Urothelium cell line (cell line): ENCODE measurements around the gene SH3YL1.

ENCODE experiments used
- DNase-seq: peaks from one replicate; pipeline ENCODE4 v3.0.0; 2011; ENCODE audit warnings: low spot score, mixed read lengths
- FAIRE-seq: peaks from 2 replicates; lab custom pipeline; 2011; peaks lifted over from hg19 to GRCh38; lab: Jason Lieb, UNC

Gene SH3YL1

DNA sequence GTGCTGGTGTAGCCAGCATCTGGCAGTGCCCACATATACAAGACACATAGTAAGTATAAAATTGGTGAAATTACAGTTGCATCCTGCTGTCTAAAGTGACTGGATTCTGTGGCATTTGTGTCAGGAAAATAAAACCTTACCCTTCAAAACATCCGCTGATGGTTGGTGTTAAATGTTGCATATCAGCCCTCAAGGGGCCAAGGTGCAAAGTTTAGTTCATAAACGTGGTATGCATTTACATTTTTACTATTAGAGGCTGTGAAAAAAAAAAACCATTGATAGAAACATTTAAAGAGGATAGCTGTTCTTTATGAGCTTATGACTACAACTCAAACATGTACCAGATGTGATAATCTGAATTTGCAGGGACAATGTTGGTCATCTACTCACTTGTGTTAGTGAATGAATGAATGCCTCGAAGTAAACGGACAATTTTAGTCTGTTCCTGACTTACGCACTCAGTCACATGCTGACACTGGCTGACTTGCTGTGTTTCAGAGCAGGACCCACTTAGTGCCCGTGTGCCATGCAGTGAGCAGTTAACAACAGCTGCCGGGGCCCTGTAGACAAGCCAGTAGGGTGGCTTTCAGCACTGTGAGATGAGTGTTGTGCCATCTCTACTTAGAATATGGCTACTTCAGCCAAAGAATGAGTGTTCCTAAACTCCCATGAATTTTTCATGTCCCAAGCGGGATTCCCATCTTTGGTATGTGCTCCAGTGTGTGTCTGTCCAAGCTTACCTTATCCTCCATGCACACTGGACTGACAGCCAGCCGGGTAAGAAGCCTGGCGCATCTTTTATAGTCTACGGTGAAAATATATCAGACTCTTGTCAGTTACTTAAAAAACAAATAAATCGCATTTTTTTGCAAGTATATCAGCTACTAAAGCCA lies 18.8 kb upstream of the SH3YL1 start:
- FAIRE-seq (no peak), DNase-seq (no peak)

DNA sequence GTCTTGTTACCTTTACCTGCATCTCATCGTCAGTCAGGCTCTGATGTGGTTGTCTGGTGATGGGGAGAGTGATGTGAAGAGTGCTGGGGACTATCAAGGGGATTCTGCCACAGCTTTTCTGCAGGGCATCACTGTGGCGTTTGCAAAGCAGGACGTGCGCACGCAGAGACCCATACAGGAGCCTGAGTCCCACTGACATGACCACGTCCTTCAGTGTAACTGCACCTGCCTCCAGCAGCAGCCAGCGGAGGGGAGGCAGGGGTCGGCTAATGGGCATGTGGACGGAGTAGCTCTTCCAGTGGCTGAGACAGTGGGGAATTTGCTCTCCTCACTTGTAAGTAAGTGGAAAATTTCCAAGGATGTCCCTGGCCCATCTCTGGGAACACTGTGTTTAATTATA lies 17.5 kb upstream of the SH3YL1 start:
- DNase-seq (no peak), FAIRE-seq (no peak)

DNA sequence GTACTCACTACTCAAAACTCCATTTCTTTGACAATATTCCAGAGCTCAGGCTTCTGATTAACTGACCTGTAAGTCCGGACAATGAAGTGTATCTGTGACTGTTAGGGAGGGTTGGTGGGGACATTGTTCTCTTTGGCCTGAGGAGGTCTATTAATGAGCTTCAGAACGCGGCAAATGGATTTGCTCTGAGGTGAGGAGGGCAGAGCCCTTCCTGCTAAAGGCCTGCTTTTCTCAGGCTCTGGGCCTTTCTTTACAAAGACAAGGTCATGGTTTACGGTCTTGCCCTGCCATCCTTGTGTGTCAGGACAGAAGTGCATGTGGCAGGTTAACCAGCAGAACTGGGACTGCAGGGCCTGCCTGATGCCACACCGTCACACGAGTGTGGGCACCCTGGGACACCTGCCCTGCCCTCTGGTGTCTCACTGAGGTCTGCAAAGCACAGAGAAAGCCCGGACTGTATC lies 16.8 kb upstream of the SH3YL1 start:
- DNase-seq (no peak), FAIRE-seq (no peak)

DNA sequence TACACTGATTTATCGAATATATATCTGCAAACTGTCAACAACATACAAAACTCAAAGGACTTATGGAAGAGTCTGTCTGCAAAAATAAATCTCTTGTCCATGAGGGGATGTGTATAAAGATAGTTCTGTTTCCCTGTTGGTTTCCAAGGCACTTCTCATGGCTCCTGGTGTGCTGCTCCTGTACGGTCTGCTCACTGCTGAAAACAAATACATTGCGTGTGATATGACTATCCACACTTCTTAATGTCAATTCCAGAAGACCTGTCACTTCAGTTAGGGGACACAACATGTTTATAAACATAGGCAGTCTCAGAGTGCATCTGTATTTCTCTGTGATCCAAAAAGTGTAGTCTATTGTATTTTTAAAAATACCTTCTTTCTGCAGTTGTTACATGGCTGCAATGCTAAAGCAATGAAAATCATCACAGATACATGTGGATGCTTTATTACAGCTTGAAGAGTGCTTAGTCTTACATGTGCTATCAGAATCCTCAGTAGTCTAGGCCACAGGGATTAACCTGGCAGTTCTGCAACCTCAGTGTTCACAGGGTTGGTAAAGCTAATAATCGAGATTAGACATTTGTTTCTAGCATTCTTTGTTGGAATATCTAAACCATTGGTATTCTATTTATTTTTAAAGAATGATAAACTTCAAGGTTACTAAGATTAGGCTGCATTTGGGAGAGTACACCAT lies 16.3 kb upstream of the SH3YL1 start:
- DNase-seq: no peak
- FAIRE-seq: no peak

DNA sequence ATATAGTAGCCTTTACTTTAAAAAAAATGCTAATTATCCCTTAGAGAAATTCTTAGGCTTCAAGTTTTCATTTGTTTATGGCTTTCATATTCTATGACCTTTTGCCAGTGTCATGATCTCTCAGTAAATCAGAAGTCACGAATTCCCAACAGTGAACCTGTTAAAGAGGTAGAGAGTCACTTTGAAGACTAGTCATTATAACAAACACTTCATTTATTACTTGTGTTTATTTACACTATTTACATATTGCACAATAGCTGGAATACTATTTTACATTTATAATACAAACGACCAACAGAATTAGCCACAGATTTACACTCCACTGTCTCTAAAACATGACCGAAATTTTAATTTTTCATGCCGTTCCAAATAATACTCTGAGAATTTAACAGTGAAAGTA lies 15.5 kb upstream of the SH3YL1 start:
- DNase-seq (no peak), FAIRE-seq (no peak)

DNA sequence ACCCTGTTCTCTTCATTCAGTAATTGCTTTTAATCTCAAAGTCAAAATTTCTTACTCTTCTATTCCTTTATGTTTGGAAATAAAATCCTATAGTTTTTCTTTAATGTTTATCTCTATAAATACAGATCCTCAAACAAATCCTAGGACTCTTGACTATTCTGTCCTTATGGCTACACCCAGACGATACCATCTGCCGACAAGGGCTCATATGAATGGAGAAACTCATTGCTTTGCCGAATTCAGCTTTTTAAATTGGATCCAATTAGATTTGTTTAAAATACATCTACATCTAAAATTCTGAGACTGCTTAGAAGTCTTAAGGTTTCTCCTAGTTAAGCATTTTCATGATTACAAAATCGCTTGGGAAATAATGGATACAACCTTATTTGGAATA lies 15.1 kb upstream of the SH3YL1 start:
- DNase-seq (no peak), FAIRE-seq (no peak)

DNA sequence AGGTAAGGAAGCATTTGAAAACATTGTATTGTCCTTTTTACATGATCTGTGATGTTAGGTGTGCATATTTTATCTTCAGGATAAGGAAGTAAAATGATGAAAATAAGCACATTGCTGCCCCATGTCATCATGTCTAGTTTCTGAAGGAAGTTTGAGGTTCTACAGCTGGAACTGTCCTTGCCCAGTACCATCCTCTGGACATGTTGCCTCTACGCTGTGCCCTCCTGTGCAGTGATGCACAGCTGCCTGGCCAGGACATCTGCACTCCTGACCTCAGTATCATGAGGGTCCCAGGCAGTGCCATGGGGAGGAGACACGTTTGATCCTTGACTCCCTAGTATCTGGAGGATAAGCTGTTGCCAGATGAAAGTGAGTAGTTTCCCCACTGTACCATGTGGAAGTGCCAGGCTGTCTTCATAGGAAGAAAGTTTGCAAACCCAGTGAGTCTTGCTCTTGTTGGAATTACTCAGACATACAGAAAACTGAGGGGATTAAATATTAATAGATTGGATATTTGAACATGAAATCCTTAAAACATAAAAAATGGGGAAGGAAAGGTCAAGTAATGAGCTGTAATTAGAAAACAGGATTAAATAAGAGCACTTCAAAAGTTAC lies 14.6 kb upstream of the SH3YL1 start:
- FAIRE-seq (no peak), DNase-seq (no peak)

DNA sequence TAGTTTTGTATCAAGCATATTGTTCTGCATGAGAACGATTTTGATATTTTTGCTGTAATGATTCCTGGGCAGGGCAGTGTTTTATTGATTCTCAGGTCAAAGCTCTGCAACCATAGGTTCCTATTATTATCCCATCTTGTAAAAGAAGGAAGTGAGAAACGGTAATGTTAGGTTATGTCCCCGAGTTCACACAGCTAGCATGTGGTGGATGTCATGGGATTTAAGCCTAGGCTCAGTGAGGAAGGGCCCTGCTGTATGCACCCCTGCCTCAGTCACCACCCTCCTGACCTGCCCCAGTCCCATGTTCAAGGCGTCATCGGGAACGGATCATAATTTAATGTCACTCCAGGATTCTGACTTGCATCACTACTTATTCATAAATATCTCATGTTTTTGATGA lies 11.6 kb upstream of the SH3YL1 start:
- FAIRE-seq: no peak
- no peak for DNase-seq

DNA sequence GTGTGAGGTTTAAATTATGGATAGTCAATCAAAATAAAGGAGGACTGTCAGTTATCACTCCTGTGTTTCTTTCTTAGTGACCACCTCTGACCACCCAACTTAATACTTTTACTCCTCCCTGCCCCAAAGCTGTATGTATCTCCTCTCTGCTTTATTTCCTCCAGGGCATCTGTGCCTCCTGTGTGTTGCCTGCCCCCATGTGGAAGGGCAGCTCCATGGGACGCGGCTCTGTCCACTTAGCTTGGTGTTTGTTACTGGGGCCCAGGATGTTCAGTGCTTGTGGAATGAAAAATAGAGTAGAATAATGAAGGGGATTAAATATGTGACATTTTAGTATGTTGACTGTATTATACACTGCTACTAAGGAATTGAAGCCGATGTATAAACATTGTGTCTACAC lies 10.7 kb upstream of the SH3YL1 start:
- FAIRE-seq (no peak), DNase-seq (no peak)

DNA sequence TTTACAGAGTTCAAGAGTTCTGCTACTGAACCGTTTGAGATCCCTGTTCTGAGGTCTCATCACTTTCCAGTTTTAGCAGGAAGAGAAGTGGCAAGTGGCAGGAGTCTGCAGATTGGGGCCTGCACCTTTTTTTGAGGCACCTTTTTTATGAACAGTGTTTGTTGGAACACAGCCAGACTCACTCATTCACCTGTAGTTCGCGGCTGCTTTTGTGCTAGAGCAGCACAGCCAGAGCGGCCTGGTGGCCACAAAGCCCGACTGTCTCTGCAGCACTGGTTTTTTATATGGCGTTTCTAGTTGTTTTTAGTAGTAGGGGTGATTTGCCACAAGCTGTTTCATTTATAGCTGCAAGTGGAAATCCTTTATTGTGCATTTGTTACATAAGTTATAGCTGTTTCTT lies 9.5 kb upstream of the SH3YL1 start:
- FAIRE-seq: no peak
- no peak for DNase-seq

DNA sequence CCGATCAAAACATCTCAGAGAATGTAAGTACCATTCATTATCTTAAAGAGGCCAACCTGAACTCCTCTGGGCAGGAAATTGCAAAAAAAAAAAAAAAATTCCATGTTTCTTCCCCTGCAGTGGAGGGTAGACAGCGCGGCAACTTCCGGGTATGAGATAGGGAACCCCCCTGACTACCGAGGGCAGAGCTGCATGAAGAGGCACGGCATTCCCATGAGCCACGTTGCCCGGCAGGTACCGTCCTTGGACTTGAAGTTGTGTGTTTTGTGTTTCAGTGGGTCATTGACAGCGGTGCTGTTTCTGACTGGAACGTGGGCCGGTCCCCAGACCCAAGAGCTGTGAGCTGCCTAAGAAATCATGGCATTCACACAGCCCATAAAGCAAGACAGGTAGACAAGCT lies 8.1 kb upstream of the SH3YL1 start:
- FAIRE-seq: no peak
- no peak for DNase-seq

DNA sequence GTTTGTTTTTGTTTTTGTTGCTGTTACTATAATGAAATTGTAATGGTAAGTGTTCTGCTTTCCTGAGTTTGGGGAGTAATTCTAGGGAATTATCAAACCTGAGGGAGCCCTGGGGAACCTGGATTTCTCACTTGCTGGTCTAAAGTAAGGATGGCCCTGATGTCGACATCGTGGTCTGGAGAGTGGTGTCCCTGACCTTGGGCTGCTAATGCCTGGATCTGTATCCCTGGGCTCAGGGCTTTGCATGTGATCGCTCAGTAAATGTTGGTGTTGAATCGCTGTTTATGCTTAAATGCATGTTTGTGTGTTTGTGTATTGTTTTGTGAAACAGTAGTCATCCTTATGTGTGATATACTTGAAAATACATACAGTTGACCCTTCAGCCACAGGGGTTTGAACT lies 7.0 kb upstream of the SH3YL1 start:
- FAIRE-seq (no peak), DNase-seq (no peak)

DNA sequence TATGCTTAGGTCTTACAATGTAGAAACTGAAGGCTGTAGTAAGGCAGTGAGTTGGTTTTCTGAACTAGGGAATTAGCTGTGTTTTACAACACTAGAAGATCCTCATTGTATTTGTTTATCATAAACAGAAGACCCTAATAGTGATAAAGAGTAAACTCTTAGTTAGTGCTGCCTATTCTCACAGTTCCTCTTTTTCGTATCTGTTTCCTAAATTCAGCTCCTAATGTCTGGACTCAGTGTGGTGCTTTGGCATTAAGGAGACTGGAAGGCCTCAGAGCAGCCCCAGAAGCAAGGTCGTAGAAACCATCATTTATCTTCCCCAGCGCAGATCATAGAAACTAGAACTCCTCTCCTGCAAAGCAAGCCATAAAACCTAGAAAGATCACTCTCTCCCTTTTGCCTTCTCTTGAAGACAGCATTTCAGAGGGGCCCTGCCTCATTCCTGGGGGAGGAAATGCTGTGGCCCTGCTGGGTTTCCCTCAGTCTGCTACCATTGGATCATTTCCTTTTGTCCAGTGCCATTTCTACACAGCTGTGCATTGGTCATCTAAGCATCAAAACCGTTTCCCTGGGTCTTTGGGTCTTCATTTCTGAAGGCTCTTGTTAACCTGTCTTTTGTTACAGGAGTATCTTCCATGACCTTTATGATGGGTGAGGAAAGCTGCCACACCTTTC lies 5.7 kb upstream of the SH3YL1 start:
- no peak for FAIRE-seq
- no peak for DNase-seq

DNA sequence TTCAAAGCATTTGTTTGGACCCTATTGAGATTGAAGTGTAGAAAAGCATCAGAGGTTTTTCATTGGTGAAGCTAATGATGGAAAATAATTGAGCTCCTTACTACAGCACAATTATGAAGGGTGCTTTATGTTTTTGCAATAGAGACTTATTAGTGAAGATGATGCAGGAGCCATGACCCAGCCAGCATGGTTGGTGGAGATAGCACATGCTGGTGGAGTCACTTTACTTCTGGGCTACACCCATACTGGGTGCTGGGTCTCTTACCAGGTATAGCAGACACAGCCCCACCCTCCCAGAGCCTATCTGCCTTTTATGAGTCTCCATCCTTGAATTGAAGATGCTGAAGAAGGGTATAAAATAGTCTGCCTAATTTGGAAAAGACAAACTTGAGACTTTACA lies 4.5 kb upstream of the SH3YL1 start:
- no peak for FAIRE-seq

DNA sequence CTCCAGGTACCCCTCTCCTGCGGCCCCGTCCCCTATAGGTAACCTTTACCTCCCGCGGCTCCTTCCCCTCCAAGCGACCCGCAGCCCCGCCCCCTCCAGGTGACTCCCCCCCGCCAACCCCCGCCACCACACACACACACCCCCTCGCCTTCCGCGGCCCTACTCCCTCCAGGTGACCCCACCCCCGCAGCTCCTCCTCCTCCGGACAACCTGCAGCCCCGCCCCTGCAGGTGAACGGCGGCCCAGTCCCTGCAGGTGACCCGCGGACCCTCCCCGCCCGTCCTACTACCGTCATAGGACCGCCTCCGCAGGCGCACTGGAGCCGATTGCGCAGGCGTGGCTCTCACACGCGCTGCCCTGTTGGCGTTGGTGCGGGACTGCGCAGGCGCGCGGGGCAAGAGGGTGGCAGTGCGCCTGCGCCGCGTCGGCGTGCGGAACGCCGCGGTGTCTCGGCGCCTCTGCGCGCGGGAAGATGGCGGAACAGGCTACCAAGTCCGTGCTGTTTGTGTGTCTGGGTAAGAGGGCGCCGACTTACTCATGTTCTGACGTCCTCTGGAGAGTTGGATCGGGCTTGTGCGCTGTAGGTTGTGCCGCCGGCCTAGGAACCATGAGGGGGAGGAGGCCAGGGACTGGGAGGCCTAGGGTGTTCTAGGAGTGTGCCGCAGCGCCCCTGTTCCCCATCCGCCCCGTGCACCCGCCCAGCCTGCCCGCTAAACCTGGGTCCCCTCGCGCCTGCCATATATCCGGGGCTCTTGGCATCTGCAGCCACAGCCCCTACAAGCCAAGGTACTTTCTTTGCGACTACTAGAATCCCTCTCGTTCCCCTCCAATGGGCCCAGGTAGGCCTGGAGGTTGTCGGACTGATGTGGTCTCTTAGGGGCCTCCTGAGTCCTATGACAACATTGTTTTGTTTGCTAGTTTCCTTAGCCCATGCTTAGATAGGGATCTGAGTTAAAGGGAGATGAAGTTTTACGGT lies 949 bp upstream of the SH3YL1 start, which contains the start of gene ACP1:
Gene ACP1, plus strand, starts transcription at position 455 of the 976 bp plus-strand sequence. Its CDS starts 18 bp downstream, at position 473.
- FAIRE-seq (peak; percentile 69), DNase-seq (peak; percentile 94)

More for the DNA sequence above, 4.5 kb upstream of the SH3YL1 start:
- DNase-seq: no peak

DNA sequence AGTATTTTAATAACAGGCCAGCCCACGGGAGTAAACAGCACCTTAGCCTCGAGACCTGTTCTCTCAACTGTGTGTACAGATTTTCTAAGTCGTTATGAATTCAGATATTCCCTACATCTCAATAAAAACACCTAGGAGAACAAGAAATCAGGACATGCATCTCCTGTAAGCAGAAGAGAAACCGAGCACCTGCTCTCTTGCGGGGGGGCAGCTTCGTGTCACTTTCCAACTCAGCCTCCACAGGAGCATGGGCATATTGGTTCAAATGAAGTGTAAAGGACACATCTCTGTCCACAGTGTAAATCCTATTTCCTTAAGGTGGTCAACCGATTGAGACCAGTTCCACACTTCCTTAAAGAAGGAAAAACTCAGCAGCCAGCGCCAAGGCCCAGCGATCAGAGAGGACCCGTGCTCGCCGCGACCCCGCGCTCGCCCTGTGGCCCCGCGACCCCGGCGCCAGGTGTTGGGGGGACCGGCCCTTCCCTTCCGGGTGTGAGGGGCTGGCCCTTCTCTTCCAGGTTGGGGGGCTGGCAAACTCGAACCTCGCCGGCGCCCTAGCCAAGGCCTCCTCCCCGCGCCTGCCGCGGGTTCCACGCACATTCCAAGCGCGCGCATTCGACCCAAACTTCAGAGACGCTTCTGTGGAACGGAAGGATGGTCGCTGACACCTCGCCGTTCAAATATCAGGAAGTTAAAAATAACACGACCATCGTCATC lies 652 bp downstream of the SH3YL1 start:
- FAIRE-seq (no peak), DNase-seq (no peak)

DNA sequence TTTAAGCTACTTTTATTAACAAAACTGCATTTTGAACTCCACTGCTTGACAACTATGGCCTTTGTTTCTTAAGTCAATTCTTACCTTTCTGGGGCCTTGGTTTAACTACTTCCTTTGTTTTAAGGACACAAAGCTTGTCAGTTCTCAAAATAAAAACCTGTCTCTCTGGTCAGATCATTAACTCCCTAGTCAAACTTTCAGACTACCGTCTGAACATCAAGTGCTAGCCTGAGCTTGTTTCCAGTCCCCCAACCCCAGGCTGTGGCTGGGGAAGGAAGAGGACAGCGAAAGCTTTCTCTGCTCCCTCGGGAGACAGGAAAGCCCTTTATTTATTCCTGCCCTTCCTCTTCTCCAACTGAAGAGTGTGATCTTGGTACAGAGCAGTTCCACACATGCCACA lies 1.7 kb downstream of the SH3YL1 start:
- FAIRE-seq (no peak), DNase-seq (no peak)

DNA sequence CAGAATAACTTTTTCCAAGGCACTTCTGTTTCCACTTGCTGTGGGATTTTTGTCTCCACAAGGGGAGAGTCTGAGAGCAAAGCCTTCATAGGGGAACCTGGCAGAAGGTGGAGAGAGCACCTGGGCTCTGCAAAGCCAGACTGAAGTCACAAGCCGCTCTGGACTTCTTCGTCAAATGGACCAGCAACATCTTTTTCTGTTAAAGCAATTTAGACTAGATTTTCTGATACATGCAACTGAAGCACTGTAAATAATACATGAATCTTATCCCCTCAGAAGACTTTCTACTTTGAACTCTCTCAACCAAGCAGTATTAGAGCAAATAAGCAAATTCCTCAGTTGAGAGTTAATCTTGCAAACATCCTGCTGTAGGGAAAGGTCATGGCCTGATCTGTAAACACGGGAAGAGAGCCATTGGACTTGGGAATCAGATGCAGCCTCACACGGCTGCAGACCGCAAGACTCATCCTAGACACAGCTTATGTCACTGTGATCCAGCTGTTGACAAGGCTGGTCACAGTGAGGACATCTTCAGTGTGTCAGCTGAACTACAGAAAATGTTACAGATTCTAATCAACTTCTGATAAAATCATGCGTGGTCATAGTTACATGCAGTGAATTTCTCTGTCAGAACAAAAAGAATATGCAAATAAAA lies 3.2 kb downstream of the SH3YL1 start:
- FAIRE-seq (no peak), DNase-seq (no peak)
